Kidney (tissue), 14 donors: ENCODE measurements around the gene CCDC88C. TPM values are rescaled to one million over a fixed set of nuclear protein-coding genes. Genes with fewer than 3 reads are reported as not detected.
A peak's percentile ranks its signal among the peaks of the same experiment; 100 is the strongest.

ENCODE experiments used
- DNase-seq, 5 donors: peaks; one replicate each; pipeline ENCODE4 v3.0.0-alpha.2; 2013 to 2020
- FAIRE-seq: peaks from 2 replicates; lab custom pipeline; 2012; peaks lifted over from hg19 to GRCh38; lab: Jason Lieb, UNC
- H3K27ac ChIP-seq, 2 donors: one replicate each; pipeline ENCODE4 v1.7.0; 2013; ENCODE audit warnings: low read depth in 2 of 2, low read length in 2 of 2, inconsistent platforms in 1 of 2
- H3K27me3 ChIP-seq: one replicate; pipeline ENCODE4 v1.7.1; 2013; ENCODE audit warnings: low read length, inconsistent platforms; ENCODE audit not compliant: control insufficient read depth, insufficient read depth
- H3K36me3 ChIP-seq, 3 donors: one replicate each; pipeline versions ENCODE4 v1.7.0 to v1.7.1; 2013; ENCODE audit warnings: low read length in 3 of 3, control low read depth in 1 of 3, inconsistent platforms in 1 of 3; ENCODE audit not compliant: insufficient read depth in 3 of 3, control insufficient read depth in 2 of 3
- H3K4me1 ChIP-seq, 3 donors: one replicate each; pipeline versions ENCODE4 v1.7.0 to v1.7.1; 2013; ENCODE audit warnings: low read length in 3 of 3, inconsistent platforms in 1 of 3, low read depth in 1 of 3; ENCODE audit not compliant: control insufficient read depth in 2 of 3, insufficient read depth in 2 of 3
- H3K4me3 ChIP-seq, 3 donors: one replicate each; pipeline versions ENCODE4 v1.7.0 to v1.8.1; 2013; ENCODE audit warnings: low read length in 3 of 3, control low read depth in 1 of 3, inconsistent platforms in 1 of 3
- H3K9ac ChIP-seq, 3 donors: one replicate each; pipeline versions ENCODE4 v1.7.0 to v1.7.1; 2013; ENCODE audit warnings: low read length in 3 of 3, control low read depth in 1 of 3, inconsistent platforms in 1 of 3
- H3K9me3 ChIP-seq, 3 donors: one replicate each; pipeline versions ENCODE4 v1.7.0 to v1.7.1; 2013; ENCODE audit warnings: low read length in 3 of 3, control low read depth in 1 of 3, inconsistent platforms in 1 of 3; ENCODE audit not compliant: control insufficient read depth in 2 of 3, insufficient read depth in 1 of 3
- intact Hi-C: fragments of 100-400 bp; cut with DNase I; formaldehyde crosslinking; loops from one replicate; pipeline ENCODE4 v1.11.1; 2022
- polyA plus RNA-seq: library from polyadenylated mRNA; stranded (reverse); fragments of 350-450 nt; fragmentation: Illumina TruSeq; extraction: RNeasy Lipid Tissue Mini Kit (QIAGEN cat#74804); gene quantifications from one replicate; pipeline ENCODE4 v1.2.3, GENCODE V29; 2014; ENCODE audit warnings: low read depth, low replicate concordance; ENCODE audit not compliant: insufficient read depth
- total RNA-seq: library from RNA; stranded (reverse); fragmentation: NEBNext Ultra II Directional; extraction: Animal tissue kit (Norgen Biotek cat#: 25700); gene quantifications from one replicate; pipeline ENCODE4 v1.2.1, GENCODE V29; 2021
- TF ChIP-seq, protein P1 (sequence below): IDR thresholded peaks from 3 replicates; pipeline ENCODE4 v1.5.1; 2012; ENCODE audit warnings: mild to moderate bottlenecking, moderate library complexity, borderline replicate concordance; ENCODE audit not compliant: insufficient read depth; ENCODE audit errors: extremely low read depth
- donor health status: control.
- donor health status: control.
- donor health status: control.
- donor health status: control.
- donor health status: control.
- donor health status: DM: yes; HTN: yes; CAD: no.
- donor health status: Normal renal cell carcinoma (clear cell type).

CCDC88C gene
- total and polyA plus RNA-seq, 2 donors from 2014 or later = 6.6 to 32.8 TPM

DNA sequence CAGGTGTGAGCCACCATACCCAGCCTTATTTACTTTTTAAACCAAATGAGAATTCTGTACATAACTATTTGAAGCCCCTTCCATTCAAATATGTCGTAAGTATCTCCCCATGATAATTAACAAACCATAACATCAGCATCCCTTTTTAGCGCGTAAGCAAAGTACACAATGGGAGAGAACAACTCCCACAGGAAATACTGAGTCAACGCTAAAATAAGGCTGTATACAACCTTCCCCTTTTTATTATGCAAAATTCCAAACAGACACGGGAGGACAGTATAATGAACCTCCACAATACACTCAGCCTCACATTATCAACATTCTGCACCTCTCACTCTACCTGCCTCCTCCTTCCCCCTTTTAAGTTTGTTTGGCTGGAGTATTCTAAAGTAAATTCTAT is 73.5 kb downstream of the CCDC88C start:
- Histone ChIP-seq H3K36me3 (peaks cover 0 to 2% (median 0%) of the 10 kb centered on the region in 3 donors), H3K9me3 (no peaks in the 10 kb centered on the region), H3K9ac (no peak overlapping the region), H3K27ac (no peak overlapping the region), H3K4me1 (no peaks in the 10 kb centered on the region), H3K4me3 (no peak overlapping the region), H3K27me3 (no peaks in the 10 kb centered on the region)
- intact Hi-C loops = no loop called here
- TF ChIP-seq, protein P1, sequence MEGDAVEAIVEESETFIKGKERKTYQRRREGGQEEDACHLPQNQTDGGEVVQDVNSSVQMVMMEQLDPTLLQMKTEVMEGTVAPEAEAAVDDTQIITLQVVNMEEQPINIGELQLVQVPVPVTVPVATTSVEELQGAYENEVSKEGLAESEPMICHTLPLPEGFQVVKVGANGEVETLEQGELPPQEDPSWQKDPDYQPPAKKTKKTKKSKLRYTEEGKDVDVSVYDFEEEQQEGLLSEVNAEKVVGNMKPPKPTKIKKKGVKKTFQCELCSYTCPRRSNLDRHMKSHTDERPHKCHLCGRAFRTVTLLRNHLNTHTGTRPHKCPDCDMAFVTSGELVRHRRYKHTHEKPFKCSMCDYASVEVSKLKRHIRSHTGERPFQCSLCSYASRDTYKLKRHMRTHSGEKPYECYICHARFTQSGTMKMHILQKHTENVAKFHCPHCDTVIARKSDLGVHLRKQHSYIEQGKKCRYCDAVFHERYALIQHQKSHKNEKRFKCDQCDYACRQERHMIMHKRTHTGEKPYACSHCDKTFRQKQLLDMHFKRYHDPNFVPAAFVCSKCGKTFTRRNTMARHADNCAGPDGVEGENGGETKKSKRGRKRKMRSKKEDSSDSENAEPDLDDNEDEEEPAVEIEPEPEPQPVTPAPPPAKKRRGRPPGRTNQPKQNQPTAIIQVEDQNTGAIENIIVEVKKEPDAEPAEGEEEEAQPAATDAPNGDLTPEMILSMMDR = no peak
- no peak for DNase-seq
- FAIRE-seq = no peak

DNA sequence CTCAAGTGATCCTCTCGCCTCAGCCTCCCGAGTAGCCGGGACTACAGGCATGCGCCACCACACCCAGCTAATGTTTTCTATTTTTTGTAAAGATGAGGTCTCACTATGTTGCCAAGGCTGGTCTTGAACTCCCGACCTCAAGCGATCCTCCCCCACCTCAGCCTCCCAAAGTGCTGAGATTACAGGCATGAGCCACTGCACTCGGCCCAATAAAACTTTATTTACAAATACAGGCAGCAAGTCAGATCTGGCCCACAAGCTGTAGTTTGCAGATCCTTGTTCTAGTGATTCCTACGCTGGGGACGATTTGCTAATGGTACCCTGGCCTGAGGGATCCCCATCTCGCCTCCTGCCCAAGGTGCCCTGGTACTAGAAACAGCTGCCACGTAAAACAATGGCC is 74.6 kb downstream of the CCDC88C start:
- Histone ChIP-seq H3K9me3 (no peaks in the 10 kb centered on the region), H3K9ac (no peak overlapping the region), H3K4me1 (no peaks in the 10 kb centered on the region), H3K36me3 (peaks cover 0 to 3% (median 3%) of the 10 kb centered on the region in 3 donors), H3K4me3 (no peak overlapping the region), H3K27ac (no peak overlapping the region), H3K27me3 (no peaks in the 10 kb centered on the region)
- TF ChIP-seq, protein P1 = no peak
- DNase-seq (peak in 1 of 5 donors; percentile 14), FAIRE-seq (no peak)
- intact Hi-C loops = no loop called here

DNA sequence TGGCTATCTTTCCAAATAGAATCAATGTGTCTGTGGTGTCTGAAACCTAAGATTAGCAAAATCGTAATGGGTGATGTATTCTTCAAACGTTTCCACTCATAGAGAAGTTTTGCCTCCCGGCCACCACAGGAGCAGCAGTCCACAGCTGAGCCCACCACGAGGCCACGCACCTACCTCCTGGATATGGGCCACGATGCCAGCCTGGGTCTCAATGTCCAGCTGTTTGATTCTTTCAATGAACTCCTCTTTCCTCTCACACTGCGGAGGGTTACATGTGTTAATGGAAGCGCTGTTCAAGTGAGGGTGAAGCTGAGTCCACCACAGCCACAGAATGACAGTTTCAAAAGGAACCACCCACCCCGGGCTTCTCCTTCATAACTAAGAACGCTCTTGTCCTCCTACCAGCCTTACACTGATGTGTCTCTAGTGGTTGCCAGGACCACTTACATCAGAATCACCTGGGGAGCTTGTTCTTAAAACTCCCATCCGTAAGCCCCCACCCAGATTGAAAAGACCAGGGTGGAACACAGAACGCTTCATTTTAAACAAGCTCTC is 75.3 kb downstream of the CCDC88C start:
- no peak for FAIRE-seq
- Histone ChIP-seq H3K4me1 (no peaks in the 10 kb centered on the region), H3K4me3 (no peak overlapping the region)

More for the DNA sequence above, 75.3 kb downstream of the CCDC88C start:
- TF ChIP-seq, protein P1 = no peak
- Histone ChIP-seq H3K27me3 (no peaks in the 10 kb centered on the region), H3K27ac (no peak overlapping the region), H3K36me3 (peaks cover 0 to 9% (median 3%) of the 10 kb centered on the region in 3 donors), H3K9ac (no peak overlapping the region), H3K9me3 (no peaks in the 10 kb centered on the region)
- intact Hi-C loops = no loop called here
- peak in 1 of 5 donors; percentile 28 for DNase-seq
